ENCODE measurements around the gene HIBCH.
A peak's percentile ranks its signal among the peaks of the same experiment; 100 is the strongest.
"Not testable (repeated sequence)": the region's sequence is repeated elsewhere in the genome, so short reads cannot be mapped to it uniquely, and the experiment has no call there.

Gene HIBCH

DNA sequence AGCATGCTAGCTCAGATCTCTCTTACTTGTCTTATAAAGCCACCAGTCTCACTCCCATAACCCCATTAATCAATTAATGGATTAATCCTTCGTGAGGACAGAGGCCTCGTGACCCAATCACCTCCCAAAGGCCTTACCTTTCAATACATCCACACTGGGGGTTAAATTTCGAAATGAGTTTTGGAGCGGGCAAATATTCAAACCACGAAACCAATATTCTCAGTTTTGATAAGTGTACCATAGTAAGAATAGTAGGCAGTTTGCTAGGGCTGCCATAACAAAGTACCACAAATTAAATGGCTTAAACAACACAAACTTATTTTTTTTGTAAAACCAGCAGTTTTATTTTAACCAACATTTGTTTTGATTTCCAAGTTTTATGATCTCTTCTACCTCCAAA, 15.2 kb downstream of the HIBCH start:
- DNase-seq (ENCODE audit: low spot score), result no peak

DNA sequence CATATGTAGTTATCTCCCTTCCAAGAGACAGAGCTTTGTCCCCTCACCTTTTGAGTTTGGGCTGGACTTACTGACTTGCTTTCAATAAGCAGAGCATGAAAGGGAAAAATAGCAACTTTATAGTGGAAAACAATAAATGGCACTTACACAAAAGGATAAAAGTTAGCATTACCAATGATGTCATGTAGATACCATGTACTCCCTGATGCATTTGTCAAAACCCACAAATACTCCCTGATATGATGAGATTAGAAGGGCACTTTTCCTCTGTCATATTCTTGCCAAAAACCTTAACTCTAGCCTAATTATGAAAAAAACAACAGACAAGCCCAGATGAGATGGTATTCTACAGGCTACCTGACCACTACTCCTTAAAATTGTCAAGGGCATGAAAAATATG, 16.0 kb downstream of the HIBCH start:
- DNase-seq (ENCODE audit: low spot score), result no peak

DNA sequence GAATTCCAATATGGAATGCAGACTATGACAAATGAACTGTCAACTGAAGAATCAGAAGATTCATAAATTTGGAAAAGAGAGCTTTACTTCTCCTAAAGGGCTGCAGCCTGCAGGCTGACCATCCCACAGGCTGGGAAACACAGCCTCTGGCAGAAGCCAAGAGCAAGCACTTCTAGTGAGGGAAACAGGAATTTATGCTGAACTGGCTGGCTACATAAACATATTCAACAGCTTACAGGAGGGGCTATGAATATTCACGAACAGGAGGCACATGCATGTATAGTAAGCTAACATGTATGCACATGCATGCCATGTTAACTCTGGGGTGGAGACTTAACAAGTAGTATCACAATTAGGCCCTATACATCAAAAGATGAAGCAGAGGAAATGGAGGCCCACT, 17.6 kb downstream of the HIBCH start:
- DNase-seq (ENCODE audit: low spot score), result no peak

DNA sequence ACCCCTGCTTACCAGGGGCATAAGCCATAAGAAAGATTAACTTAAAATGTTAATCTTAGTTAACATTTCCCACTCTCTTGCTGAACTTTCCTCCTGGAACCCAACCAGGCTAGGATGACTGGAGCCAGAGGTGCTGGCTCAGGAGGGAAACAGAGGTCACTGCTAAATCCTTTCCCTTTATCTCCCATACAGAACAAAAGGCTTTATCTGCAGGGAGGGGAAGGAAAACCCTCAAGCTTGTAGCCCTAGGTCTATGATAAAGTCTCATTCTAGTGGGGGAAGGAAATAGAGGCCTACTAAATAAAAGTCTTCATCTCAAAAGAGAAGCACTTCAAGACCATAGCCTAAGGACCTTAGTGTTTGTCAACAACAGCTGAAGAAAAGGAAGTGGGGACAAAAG, 18.6 kb downstream of the HIBCH start:
- DNase-seq (ENCODE audit: low spot score), result no peak

DNA sequence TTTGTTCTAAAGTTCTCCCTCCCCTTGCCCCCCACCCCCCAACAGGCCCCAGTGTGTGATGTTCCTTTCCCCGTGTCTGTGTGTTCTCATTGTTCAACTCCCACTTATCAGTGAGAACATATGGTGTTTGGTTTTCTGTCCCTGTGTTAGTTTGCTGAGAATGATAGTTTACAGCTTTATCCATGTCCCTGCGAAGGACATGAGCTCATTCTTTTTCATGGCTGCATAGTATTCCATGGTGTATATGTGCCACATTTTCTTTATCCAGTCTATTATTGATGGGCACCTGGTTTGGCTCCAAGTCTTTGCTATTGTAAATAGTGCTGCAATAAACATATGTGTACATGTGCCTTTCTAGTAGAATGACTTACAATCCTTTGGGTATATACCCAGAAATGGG, 21.7 kb downstream of the HIBCH start:
- not testable (repeated sequence) for DNase-seq (ENCODE audit: low spot score)

DNA sequence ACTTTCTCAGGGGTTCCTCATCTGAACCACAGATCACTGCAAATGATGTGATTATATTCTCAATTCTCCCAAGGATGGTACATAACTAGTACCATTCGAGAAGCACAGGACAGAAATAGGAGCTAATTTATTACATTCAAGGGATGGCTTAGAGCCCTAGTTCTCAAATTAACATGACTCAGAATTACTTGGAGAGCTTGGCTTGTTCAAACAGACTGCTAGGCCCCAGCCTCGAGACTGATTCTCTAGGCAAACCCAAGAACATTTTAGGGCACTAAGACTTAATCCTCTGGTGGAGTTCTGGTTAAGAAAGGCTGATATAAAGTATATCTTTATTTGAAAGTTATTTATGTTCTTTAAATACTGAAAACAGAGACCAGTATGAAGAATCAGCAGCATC, 35.8 kb downstream of the HIBCH start:
- DNase-seq (ENCODE audit: low spot score), result no peak

DNA sequence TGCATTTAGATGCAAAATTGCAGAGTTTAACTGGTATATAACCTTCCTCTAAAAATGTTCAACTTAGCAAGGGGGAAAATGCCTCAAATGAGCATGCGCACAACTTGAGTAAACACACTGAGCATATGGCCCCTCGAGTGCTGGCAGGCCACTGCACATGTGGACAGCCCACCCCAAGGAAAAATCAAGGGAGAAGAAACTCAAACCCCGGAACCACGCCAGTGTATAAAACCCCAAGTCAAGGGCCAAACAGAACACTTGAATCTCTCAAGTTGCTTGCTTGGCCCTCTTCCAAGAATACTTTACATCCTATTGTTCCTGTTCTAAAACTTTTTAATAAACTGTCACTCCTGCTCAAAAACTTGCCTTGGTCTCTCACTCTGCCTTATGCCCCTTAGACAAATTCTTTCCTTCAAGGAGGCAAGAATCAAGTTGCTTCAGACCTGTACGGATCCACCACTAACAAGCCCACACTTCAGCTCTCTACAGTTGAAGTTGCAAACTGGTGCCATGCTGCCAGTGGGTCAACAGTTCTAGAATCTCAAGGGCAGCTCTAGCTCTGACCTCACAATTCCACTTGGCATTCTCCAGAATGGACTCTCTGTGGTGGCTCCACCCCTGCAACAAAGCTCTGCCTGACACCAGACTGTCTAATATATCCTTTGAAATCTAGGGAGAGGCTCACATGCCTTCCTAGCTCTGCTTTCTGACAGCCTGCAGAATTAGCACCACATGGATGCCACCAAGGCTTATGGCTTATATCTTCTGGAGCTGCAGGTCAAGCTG, 38.9 kb downstream of the HIBCH start:
- no peak for DNase-seq (ENCODE audit: low spot score)

DNA sequence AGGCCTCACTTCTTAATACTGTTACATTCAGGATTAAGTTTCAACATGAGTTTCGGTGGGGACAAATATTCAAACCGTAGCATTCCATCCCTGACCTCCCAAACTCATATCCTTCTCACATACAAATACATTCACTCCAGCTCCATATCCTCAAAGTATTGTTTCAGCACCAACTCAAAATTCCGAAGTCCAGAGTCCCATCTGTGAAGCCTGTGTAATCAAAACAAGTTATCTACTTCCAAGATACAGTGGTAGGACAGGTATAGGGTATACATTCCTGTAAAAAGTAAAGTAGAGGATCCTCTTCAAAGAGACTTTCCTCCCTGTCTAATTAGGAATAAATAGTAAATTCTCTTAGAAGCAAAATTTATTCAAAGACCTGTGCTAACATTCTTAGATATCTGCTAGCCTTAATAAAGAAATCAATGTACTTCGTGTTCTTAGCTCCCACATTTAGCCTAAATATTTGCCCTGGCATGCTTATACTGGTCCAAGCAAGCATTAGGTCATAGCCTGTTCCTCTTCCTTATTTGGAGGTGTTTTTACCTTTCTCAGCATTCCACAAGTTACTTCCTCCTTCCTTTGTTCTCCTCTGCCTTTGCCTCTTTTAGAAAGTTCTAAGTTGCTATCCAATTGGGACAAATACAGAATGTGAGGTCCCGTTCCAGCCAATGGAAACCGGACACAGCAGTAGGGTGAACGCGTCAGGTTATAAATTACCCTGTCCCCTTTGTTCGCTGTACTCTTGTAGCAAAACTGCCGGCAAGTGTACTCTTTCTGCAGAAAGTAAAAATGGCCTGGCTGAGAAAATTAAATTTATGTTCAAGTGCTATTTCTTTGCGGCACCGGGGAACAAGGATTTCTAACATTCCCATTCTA, 40.1 kb downstream of the HIBCH start:
- not testable (repeated sequence) for DNase-seq (ENCODE audit: low spot score)

DNA sequence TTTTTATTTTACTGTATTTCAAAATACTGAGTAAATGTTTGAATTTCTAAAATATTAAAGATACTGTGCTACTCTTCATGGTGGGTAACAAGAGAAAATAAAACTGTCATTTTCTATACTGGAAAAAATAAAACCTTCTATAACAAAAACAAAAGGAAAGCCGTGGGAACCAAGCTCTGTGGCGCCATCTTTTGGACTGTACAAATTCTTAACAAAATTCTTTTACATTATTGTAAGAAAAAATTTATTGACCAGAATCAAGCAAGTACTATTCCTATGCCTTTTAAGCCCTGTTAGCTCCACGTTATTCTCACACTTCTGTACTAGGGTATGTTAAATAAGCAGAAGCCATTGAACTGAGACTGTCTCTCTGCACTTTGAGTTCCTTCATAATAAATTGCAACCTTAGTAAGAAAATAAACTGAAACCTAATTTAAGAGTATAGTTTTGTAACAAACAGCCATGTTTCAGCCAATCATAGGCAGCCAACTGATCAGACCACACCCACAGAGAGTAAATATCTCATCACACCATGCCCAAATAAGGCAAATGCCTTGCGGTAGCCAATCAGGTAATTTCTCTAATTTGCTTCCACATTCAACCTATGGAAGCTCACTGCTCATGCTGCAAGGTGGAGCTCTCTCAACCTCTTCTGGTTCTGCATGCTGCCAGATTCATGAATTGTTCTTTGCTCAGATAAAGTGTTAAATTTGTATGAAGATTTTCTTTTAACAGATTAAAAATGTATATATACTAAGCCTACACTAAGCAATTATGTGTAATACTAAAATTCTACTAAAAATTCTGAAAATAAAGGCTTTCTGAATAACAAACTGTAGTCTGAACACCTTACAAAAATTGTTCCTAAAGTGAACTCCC, 42.2 kb downstream of the HIBCH start:
- peak; percentile 37 for DNase-seq (ENCODE audit: low spot score)

DNA sequence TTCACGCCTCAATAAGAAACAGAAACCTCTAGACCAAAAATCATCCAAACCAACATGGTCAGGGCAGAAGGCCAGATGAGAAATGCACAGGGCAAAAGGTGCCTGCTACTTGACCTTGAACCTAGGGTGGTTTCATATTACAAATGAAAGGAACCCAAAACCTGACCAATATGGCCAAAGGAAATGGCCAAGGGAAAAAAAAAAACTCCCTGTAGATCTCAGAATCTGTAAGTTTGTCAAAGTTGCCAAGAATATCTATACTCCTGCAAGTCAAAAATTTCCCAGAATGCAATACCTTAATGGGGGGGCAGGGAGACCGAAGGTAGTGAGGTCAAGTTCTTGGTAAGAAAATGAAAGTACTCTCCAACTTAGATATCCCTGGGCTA, 47.2 kb downstream of the HIBCH start:
- DNase-seq (ENCODE audit: low spot score), result no peak

DNA sequence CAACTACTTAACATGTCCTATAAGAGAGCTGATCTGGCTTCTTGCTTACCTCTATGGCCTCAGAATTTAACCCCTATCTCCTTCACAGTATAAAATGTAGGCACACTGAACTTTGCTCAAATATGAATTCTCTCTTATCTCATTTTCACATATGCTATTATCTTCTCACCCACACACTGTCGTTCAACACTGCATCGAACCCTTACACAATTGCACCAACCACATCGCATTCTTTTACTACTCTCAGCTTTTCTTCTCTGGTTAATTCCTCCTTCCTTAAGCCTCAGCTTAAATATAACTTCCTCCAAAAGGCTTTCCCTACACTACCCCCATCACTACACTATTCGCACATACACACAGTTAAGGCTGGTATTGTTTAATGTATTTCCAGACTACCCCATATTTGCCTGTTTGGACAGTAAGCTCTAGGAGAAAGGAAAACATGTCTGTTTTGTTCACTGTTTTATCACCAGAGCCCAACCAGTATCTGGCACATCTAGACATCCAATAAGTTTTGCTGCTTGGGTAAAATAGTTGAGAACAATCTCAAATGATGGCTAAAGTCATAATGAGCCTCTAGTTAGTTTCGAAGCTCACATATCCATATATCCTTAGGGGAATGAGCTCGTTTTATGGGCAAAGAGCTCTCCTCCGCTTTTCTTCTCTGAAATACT, 47.7 kb downstream of the HIBCH start:
- no peak for DNase-seq (ENCODE audit: low spot score)

DNA sequence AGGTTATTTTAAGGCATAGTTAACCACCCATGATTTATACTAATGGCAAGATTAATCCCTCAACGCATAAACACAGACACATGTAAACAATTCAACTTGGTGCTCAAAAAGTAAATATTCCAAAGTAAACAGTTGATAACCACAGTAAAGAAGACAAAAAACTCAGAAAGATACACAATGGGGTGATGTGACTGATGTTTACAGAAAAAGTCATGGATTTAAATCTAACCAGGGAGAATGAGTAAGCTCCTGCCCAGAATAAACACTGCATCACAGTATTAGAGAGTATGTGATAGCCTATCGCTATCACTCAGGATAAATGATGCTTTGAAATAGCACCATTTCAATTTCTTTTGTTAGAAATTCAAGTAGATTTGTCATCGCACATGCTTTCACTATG, 49.3 kb downstream of the HIBCH start:
- no peak for DNase-seq (ENCODE audit: low spot score)

DNA sequence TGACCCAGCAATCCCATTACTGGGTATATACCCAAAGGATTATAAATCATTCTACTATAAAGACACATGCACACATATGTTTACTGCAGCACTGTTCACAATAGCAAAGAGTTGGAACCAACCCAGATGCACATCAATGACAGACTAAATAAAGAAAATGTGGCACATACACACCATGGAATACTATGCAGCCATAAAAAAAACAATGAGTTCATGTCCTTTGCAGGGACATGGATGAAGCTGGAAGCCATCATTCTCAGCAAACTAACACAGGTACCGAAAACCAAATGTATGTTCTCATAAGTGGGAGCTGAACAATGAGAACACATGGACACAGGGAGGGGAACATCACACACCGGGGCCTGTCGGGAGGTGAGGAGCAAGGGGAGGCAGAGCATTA, 49.9 kb downstream of the HIBCH start:
- DNase-seq (ENCODE audit: low spot score), result not testable (repeated sequence)

DNA sequence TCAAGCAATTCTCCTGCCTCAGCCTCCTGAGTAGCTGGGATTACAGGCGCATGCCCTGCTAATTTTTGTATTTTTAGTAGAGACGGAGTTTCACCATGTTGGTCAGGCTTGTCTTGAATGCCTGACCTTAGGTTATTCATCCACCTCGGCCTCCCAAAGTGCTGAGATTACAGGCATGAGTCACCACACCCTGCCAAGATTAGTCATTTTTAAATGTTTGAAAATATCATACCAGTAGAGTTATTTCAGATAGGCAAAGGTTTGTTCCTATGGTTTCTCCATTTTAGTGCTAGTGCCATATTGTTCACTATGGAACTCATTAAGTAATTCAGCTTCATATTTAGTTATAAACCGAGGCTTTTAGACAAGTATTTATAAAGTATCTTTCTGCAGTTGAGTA, 52.3 kb downstream of the HIBCH start:
- no peak for DNase-seq (ENCODE audit: low spot score)

DNA sequence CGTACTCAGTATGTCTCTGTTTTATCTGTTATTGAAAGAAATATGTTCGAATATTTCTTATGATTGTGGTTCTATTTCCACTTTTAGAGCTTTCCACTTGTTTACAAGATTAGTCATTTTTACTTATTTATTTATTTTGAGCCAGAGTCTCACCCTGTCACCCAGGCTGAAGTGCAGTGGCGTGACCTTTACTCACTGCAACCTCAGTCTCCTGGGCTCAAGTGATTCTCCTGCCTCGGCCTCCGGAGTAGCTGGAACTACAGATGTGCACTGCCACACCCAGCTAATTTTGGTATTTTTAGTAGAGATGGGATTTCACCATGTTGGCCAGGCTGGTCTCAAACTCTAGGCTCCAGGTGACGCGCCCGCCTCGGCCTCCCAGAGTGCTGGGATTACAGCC, 53.3 kb downstream of the HIBCH start:
- no peak for DNase-seq (ENCODE audit: low spot score)

DNA sequence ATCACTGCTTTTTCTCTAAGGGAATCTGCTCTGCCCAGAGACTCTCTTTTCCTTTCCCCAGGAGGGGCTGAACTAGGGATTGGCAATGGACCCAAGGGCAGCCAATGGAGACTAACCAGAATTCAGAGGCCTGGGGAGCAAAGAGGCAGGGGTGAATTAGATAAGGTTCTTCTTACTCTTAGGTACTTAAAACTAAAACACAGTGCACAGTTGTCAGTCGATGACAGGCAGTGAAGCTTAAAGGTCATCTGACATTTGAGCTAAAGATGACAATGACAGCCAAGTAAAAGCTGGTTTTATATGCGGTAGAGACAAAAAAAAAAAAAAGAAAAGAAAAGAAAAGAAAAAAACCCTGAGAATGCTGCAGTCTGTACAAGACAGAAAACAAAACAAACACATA, 57.8 kb downstream of the HIBCH start:
- no peak for DNase-seq (ENCODE audit: low spot score)

DNA sequence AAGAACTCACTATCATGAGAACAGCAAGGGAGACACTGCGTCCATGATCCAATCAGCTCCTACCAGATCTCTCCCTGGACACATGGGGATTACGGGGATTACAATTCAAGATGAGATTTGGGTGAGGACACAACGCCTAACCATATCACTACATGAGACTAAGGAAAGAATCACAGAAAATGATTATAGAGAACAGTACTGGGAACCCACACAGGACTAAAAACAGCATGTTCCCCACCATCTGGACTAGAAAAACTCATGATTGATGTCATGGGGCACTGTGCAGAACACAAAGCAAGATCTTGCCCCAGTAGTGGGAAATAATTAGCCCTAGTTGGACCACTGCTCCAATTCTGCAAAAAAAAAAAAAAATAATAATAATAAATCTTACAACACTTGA, 63.5 kb downstream of the HIBCH start:
- DNase-seq (ENCODE audit: low spot score), result no peak

DNA sequence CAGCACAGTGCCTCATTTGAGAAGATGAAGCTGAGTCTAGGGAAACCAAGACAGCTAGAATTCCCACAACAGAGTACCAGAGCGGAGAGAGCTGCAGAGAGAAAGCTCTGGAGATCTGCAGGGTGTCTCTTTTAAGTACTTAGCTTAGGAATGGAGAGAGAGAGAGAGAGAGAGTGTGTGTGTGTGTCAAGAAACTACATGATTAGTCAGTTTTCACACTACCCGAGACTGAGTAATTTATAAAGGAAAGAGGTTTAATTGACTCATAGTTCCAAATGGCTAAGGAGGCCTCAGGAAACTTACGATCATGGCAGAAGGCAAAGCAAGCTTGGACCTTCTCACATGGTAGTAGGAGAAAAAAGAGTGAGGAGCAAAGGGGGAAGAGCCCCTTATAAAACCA, 64.0 kb downstream of the HIBCH start:
- DNase-seq (ENCODE audit: low spot score), result no peak

DNA sequence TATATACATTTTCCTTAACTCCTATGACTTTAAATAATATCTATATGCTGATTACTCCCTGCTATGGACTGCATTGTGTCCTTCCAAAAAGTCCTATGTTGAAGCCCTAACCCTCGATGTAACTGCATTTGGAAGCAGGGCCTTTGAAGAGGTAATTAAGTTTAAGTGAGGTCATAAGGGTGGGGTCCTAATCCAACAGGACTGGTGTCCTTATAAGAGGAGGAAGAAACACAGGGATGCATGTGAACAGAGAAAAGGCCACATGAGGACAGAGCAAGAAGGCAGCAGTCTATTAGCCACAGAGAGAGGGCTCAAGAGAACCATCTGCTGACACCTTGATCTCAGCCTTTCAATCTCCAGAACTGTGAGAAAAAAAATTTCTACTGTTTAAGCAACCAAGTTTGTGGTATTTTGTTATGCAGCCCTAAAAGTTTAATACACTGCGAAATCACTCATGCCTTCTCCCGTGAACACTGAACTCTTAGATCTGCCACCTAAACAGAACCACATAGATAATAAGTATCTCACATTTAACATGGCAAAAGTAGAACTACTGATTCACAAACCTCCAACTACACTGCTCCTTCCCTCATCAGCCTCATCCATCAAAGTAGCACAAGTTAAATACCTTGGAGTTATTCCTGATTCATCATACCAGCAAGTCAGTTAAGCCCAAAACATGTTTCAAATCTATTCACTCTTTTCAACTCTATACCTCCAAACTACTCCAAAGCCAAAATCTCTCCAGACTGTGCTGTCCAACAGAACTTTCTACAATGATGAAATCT, 65.4 kb downstream of the HIBCH start:
- no peak for DNase-seq (ENCODE audit: low spot score)

DNA sequence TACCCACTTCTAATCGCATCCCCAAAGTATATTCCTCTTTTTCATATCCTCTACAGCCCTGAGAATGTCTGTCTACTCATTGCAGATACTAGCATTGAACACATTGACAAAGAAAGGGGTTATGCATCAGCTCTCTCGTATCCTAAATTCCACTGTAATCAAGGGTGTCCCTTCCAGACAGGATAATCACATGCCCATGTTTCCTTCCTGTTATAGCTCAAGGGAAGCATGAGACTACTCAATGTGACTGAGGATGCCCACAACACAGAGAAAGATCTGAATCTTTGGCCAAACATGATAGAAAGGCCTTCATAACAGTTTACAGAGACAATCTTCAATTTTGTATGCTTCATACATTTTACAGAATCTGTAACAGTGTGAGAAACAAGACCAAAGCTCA, 69.2 kb downstream of the HIBCH start:
- no peak for DNase-seq (ENCODE audit: low spot score)

DNA sequence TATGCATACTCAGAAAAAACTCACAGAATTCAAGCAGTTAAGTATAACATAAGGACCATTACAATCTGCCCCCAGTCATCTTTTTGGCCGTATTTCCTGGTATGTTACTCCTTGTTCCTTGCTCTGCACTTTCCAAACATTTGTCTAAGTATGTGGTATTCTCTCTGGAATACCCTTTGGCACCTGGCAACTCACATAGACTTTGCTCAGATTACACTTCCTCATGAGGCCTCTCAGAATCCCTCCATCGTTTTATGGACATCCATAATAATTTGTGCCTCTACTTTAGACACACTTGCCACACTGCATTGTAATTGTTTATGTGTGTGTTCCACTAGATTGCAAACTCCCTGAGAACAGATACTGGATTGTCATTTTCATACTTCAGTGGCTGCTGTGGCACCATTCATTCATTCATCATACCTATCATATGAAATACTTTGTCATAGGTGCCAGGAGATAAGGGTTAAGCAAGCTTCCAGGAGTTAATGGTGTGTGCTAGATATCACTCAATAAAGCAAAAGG, 84.0 kb downstream of the HIBCH start:
- no peak for DNase-seq (ENCODE audit: low spot score)
